OCI-LY3 (cell line): ENCODE results near the gene UGT3A1.

Source experiments
- CTCF ChIP-seq: fragments of 200-600, 300-600 bp; sonication (generic); IDR thresholded peaks from 2 replicates; pipeline ENCODE4 v1.5.1; 2014; ENCODE audit warnings: antibody characterized with exemption, low read length, low read depth
- EZH2phosphoT487 ChIP-seq: fragments of 200-600 bp; shearing (Covaris generic); IDR thresholded peaks from 2 replicates; pipeline ENCODE4 v1.6.1; 2018; ENCODE audit warnings: antibody characterized with exemption, mixed run types, low read depth

- TF ChIP-seq CTCF (no peak), EZH2phosphoT487 (no peak)
Observed at GRCh38 chr5:36009698-36010097, 18.5 kb upstream of the UGT3A1 start.
